GM19328 (cell line): ENCODE results near the gene CXCL10.
A peak's percentile ranks its signal among the peaks of the same experiment; 100 is the strongest.
"Not testable (repeated sequence)": the region's sequence is repeated elsewhere in the genome, so short reads cannot be mapped to it uniquely, and the experiment has no call there.

Experiments used
- ATAC-seq: cut with Tn5 transposase; IDR thresholded peaks from one replicate; pipeline ENCODE4 v1.9.1; 2021; ENCODE audit warnings: mild to moderate bottlenecking, moderate library complexity; ENCODE audit not compliant: unreplicated experiment

The CXCL10 gene

GRCh38 chr4:76023389-76023788 lies at the start of gene CXCL10:
TSS of gene CXCL10 (minus strand) at chr4:76023497. CDS start at chr4:76023431, 66 bp downstream.
- ATAC-seq: no peak

DNA sequence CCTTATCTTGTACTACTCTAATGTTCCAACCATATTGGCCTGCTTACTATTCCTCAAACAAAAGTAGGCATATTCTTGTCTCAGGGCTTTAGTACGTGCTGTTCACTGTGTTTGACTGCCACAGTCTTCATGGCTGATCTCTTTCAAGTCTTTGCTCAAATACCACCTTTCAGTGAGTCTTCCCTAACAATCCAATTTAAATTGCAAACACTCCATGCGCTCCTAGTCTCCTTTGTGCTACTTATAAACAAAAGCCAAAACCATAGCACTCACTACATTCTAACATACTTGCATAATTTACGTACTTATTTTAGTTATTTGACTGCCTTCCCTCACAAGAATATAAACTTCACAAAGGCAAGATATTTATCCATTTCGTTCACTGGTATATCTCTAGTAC lies 49.5 kb upstream of the CXCL10 start:
- no peak for ATAC-seq

- ATAC-seq: no peak
Measured at GRCh38 chr4:76067652-76068286, 44.5 kb upstream of the CXCL10 start.

DNA sequence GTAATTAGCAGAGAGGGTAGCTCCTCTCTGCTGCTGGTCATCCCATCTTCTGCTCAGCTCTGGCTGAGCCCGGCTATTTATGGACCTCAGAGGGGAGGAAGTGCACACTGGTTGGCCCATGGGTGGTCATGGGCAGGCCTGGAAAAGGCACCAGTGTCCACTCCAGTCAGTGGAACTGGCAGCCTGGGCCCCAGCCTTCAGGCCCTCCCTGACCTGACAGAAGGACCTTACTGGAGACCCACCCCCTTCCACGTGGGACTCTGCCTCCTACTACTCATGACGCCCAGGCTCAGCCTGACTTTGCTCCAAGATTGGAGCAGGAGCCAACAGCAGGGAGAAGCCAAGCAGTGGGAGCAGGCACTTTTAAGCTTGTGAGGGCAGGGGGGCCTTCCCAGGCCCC lies 43.2 kb upstream of the CXCL10 start:
- ATAC-seq: no peak

GRCh38 chr4:76061982-76062381 lies 38.7 kb upstream of the CXCL10 start:
- ATAC-seq: no peak

- no peak for ATAC-seq
Measured at GRCh38 chr4:76061421-76061820, 38.1 kb upstream of the CXCL10 start.

DNA sequence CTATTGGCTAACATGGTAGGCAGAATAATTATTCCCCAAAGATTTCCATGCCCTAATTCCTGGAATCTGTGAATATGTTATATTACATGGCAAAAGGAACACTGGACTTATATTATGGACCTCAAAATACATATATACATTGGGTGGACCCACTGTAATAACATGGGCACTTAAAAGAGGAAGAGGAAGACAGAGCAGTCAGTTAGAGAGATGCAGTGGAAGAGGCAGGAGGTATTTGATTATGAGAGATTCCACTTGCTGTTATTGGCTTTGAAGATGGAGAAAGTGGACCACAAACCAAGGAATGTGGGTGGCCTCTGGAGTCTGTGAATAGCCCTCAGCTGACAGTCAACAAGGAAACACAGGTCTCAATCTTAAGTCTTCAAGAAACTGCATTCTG lies 37.2 kb upstream of the CXCL10 start:
- ATAC-seq: no peak

GRCh38 chr4:76059750-76060149 lies 36.5 kb upstream of the CXCL10 start:
- no peak for ATAC-seq

- ATAC-seq: no peak
Measured at GRCh38 chr4:76058888-76059426, 35.7 kb upstream of the CXCL10 start.

GRCh38 chr4:76058302-76058701 lies 35.0 kb upstream of the CXCL10 start:
- ATAC-seq: no peak

- no peak for ATAC-seq
Measured at GRCh38 chr4:76055421-76055820, 32.1 kb upstream of the CXCL10 start.

- peak; percentile 99 for ATAC-seq
Measured at GRCh38 chr4:76055016-76055415, 31.7 kb upstream of the CXCL10 start.

GRCh38 chr4:76053730-76054129 lies 30.4 kb upstream of the CXCL10 start:
- no peak for ATAC-seq

DNA sequence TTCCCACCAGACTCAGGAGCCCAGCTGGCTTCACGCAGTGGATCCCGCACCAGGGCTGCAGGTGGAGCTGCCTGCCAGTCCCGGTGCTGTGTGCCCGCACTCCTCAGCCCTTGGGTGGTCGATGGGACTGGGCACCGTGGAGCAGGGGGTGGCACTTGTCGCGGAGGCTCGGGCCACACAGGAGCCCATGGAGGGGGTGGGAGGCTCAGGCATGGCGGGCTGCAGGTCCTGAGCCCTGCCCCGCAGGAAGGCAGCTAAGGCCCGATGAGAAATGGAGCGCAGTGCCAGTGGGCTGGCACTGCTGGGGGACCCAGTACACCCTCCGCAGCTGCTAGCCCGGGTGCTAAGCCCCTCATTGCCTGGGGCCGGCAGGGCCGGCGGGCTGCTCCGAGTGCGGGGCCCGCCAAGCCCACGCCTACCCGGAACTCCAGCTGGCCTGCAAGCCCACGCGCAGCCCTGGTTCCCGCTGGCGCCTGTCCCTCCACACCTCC lies 27.3 kb upstream of the CXCL10 start:
- ATAC-seq: not testable (repeated sequence)

- ATAC-seq: not testable (repeated sequence)
Measured at GRCh38 chr4:76049860-76050416, 26.6 kb upstream of the CXCL10 start.

DNA sequence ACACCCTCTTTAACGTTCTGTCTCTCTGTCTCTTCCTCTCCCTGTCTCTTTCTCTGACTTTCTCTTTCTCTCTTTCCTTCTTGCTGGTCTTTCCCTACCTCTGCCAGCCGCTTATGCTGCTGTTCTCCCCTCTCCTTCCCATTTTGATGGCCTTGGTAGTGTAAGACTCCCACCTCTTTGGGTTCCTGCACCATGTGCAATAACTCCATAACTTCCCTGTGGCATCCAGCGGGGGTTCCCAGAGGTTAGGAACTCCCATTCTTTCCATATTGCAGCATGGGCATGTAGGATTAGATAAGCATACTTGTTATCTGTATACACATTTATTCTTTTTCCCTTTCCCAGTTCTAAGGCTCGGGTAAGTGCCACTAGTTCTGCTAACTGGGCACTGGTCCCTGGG lies 21.4 kb upstream of the CXCL10 start:
- not testable (repeated sequence) for ATAC-seq

DNA sequence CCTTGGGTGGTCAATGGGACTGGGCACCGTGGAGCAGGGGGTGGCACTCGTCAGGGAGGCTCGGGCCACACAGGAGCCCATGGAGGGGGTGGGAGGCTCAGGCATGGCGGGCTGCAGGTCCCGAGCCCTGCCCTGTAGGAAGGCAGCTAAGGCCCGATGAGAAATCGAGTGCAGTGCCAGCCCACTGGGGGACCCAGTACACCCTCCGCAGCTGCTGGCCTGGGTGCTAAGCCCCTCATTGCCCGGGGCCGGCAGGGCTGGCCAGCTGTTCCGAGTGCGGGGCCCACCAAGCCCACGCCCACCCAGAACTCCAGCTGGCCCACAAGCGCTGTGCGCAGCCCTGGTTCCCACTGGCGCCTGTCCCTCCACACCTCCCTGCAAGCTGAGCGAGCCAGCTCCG lies 20.0 kb upstream of the CXCL10 start:
- not testable (repeated sequence) for ATAC-seq

DNA sequence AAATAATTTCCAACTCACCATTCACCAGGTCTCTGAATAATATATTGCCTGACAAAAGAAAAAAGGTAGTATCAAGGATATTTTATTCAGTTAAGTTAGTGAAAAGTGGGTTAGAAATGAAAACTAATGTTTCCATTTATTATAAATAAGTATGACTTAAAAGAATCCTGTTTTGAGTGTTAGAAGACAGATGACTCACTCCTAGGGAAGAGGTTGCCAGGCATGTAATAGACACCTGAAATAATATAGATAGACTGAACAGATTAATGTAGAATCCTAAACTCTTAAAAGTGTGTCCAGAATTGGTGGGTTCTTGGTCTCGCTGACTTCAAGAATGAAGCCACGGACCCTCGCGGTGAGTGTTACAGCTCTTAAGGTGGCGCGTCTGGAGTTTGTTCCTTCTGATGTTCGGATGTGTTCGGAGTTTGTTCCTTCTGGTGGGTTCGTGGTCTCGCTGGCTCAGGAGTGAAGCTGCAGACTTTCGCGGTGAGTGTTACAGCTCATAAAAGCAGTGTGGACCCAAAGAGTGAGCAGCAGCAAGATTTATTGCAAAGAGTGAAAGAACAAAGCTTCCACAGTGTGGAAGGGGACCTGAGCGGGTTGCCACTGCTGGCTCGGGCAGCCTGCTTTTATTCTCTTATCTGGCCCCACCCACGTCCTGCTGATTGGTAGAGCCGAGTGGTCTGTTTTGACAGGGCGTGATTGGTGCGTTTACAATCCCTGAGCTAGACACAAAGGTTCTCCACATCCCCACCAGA lies 19.1 kb upstream of the CXCL10 start:
- not testable (repeated sequence) for ATAC-seq

DNA sequence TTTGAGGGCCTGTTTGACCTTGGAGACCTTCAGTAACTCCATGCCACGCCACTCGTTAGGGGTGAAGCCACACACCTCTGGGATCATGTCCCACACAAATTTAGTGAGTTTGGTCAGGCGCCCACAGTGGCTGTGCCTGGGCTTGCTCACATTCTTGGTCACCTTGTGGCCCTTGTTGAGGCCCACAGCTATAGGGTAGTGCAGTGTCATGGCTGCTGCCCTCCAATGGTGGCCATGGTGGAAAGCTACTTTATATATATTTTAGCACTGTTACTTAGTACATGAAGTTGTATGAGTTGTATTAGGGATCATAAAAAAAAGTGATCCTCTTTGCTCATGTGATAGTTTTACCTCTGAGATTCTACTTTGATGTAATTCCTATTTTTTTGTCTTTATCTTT lies 13.6 kb upstream of the CXCL10 start:
- no peak for ATAC-seq

- no peak for ATAC-seq
Measured at GRCh38 chr4:76035799-76036380, 12.6 kb upstream of the CXCL10 start, which contains the start of gene CXCL11. TSS of gene CXCL11 (minus strand) at chr4:76036070. CDS start at chr4:76035987, 83 bp downstream.

DNA sequence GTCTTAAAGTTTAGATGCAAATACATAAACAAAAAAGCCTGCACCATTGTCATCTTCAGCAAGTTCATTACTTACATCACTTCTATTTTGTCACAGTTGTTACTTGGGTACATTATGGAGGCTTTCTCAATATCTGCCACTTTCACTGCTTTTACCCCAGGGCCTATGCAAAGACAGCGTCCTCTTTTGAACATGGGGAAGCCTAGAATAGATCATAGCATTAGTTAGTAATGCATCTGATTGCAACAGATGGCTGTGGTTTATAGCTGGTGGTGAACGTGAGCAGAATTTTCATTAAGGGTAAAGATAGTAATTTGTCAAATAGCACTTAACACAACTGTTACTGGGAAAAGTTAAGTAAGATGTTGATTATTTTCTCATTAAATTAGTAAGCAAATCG lies 11.8 kb upstream of the CXCL10 start:
- no peak for ATAC-seq
